ENCODE data around the gene ATP6AP1. TPM values are rescaled to one million over a fixed set of nuclear protein-coding genes. Genes with fewer than 3 reads are reported as not detected.

ATP6AP1 gene
- total RNA-seq, 6 experiments from 2014 or later: 26.5 to 41.4 (median 32.4) TPM

DNA sequence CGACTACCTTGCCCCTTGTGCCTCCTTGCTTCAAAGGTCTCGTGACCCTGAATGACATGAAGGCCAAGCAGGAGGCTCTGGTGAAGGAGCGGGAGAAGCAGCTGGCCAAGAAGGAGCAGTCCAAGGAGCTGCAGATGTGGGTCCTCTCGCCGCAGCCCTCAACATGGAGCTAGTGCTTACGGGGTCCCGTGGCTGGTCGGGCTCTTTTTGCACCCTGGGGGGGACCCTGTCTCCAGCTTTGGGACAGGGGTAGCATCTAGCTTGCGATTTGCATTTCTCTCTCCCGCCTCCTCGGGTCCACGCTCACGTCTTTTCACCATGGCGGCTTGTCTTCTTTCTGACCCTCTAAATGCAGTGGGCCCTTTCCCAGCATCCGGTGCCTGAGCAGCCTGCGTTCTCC is 17.3 kb downstream of the ATP6AP1 start:
- ATAC-seq (no peak), DNase-seq (no peak)
- 84% methylated on average over 8 of the region's 16 CpGs for WGBS (ENCODE audit: insufficient coverage, low coverage, low lambda C conversion rate, missing lambda C conversion rate)
- Histone ChIP-seq H3K27me3 (no peaks in the 10 kb centered on the region), H3K36me3 (peaks cover 0 to 3% (median 0%) of the 10 kb centered on the region in 4 donors), H3K4me3 (no peak overlapping the region), H3K4me1 (peaks cover 0 to 4% (median 0%) of the 10 kb centered on the region in 4 donors), H3K9me3 (no peaks in the 10 kb centered on the region), H3K27ac (no peak overlapping the region)
- intact Hi-C loops (cut with DNase I): no loop called here
- TF ChIP-seq, protein P1, sequence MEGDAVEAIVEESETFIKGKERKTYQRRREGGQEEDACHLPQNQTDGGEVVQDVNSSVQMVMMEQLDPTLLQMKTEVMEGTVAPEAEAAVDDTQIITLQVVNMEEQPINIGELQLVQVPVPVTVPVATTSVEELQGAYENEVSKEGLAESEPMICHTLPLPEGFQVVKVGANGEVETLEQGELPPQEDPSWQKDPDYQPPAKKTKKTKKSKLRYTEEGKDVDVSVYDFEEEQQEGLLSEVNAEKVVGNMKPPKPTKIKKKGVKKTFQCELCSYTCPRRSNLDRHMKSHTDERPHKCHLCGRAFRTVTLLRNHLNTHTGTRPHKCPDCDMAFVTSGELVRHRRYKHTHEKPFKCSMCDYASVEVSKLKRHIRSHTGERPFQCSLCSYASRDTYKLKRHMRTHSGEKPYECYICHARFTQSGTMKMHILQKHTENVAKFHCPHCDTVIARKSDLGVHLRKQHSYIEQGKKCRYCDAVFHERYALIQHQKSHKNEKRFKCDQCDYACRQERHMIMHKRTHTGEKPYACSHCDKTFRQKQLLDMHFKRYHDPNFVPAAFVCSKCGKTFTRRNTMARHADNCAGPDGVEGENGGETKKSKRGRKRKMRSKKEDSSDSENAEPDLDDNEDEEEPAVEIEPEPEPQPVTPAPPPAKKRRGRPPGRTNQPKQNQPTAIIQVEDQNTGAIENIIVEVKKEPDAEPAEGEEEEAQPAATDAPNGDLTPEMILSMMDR (IDR thresholded peaks at IDR 0.05): no peak
- no peak for TF ChIP-seq POLR2A (IDR thresholded peaks at IDR 0.05)

DNA sequence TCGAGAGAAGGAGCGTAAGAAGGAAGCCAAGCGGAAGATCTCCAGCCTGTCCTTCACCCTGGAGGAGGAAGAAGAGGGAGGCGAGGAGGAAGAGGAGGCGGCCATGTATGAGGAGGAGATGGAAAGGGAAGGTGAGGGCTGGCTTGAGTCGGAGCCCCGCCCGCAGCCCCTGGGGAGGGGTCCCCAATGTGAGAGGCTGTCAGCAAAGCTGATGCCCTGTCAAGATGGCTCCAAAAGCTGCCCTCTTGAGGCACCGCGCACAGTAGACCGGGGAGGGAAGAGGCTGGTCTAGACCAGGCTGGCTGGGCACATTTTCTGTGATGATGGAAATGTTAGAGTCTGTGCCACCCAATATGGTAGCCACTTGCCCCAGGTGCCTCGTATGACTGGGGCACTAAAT is 18.0 kb downstream of the ATP6AP1 start:
- 87% methylated on average over 5 of the region's 12 CpGs for WGBS (ENCODE audit: insufficient coverage, low coverage, low lambda C conversion rate, missing lambda C conversion rate)
- ATAC-seq: no peak
- Histone ChIP-seq H3K4me3 (no peak overlapping the region), H3K36me3 (peaks cover 0 to 3% (median 0%) of the 10 kb centered on the region in 4 donors), H3K27me3 (no peaks in the 10 kb centered on the region), H3K4me1 (peaks cover 0 to 4% (median 0%) of the 10 kb centered on the region in 4 donors), H3K27ac (no peak overlapping the region), H3K9me3 (no peaks in the 10 kb centered on the region)
- no peak for DNase-seq
- intact Hi-C loops (cut with DNase I): no loop called here
- TF ChIP-seq, protein P1 (IDR thresholded peaks at IDR 0.05): no peak
- no peak for TF ChIP-seq POLR2A (IDR thresholded peaks at IDR 0.05)

DNA sequence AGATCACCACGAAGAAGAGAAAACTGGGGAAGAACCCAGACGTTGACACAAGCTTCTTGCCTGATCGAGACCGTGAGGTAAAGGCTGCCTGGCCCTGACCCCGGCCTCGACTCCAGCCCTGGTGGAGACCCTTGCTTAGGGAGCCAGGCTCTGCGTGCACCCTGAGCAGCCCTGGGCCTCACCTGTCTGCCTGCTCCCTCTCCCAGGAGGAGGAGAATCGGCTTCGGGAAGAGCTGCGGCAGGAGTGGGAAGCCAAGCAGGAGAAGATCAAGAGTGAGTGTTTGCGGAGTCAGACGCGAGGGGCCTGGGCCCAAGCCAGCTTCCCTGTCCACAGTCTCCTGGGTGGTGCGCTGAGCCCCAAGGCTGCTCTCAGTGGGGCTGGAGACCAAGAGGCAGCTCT is 20.0 kb downstream of the ATP6AP1 start:
- no peaks in the 10 kb centered on the region for H3K9me3 ChIP-seq
- TF ChIP-seq POLR2A (IDR thresholded peaks at IDR 0.05): no peak
- TF ChIP-seq, protein P1 (IDR thresholded peaks at IDR 0.05): no peak
- intact Hi-C loops (cut with DNase I): no loop called here
- no peak overlapping the region for H3K27ac ChIP-seq
- H3K27me3 ChIP-seq: no peaks in the 10 kb centered on the region
- WGBS (ENCODE audit: insufficient coverage, low coverage, low lambda C conversion rate, missing lambda C conversion rate): 85% methylated on average over 6 of the region's 14 CpGs
- no peak for ATAC-seq
- H3K4me1 ChIP-seq: peaks cover 0 to 4% (median 0%) of the 10 kb centered on the region in 4 donors
- peaks cover 0 to 3% (median 0%) of the 10 kb centered on the region in 4 donors for H3K36me3 ChIP-seq
- no peak overlapping the region for H3K4me3 ChIP-seq
- DNase-seq: no peak

DNA sequence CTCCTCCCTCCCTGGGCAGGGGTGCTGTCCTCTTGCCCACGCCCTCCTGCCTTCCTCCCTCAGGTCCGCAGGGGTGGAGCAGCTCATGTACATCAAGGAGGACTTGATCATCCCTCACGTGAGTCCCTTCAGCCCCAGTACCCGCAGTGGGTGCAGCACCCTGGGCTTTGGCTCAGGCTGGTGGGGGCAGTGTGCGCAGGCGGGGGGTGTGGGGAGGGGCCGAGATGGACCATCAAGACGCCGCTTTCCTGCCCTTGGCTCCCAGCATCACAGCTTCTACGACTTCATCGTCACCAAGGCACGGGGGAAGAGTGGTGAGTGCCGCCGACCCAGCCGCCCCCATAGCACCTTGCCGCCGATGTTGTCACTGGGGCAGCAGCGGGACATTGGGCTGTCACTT is 21.1 kb downstream of the ATP6AP1 start:
- DNase-seq: no peak
- WGBS (ENCODE audit: insufficient coverage, low coverage, low lambda C conversion rate, missing lambda C conversion rate): 77% methylated on average over 3 of the region's 18 CpGs

More for the DNA sequence above, 21.1 kb downstream of the ATP6AP1 start:
- Histone ChIP-seq H3K4me1 (peaks cover 0 to 3% (median 0%) of the 10 kb centered on the region in 4 donors), H3K27ac (no peak overlapping the region), H3K4me3 (no peak overlapping the region), H3K27me3 (no peaks in the 10 kb centered on the region), H3K36me3 (peaks cover 0 to 3% (median 0%) of the 10 kb centered on the region in 4 donors), H3K9me3 (no peaks in the 10 kb centered on the region)
- ATAC-seq: no peak
- intact Hi-C loops (cut with DNase I): no loop called here
- TF ChIP-seq, protein P1 (IDR thresholded peaks at IDR 0.05): no peak
- TF ChIP-seq POLR2A (IDR thresholded peaks at IDR 0.05): no peak
